Measurements from ENCODE around the gene IL31. TPM values are rescaled to one million over a fixed set of nuclear protein-coding genes. Genes with fewer than 3 reads are reported as not detected.

The IL31 gene
- total and polyA plus RNA-seq, 2 donors (not counting 3 experiments of a cell fraction or from before 2014, with no cell fraction given): not detected

- H3K27me3 ChIP-seq (ENCODE audit: control insufficient read depth in 2 of 2, insufficient read depth in 2 of 2, low read length in 2 of 2): peaks cover 0 to 3% of the 10 kb centered on the region in 2 experiments
- no peak for TF ChIP-seq JUN (IDR thresholded peaks at IDR 0.05; ENCODE audit: borderline replicate concordance, insufficient read depth, insufficient read length, low read depth)
- TF ChIP-seq EZH2 (IDR thresholded peaks at IDR 0.05; ENCODE audit: borderline replicate concordance, low read depth, low read length, severe bottlenecking): no peak
- no peak for TF ChIP-seq POLR2AphosphoS5 (IDR thresholded peaks at IDR 0.05; ENCODE audit: insufficient read depth, low read depth, low read length)
- no peak overlapping the region for H3K4me2 ChIP-seq (ENCODE audit: insufficient read depth, low read length)
- H3K9me1 ChIP-seq (replicated peaks; ENCODE audit: control insufficient read depth, extremely low read depth, insufficient read depth, low read length): no peaks in the 10 kb centered on the region
- H3K27ac ChIP-seq (ENCODE audit: insufficient read depth, low read depth, low read length): no peak overlapping the region
- H3K36me3 ChIP-seq (ENCODE audit: control insufficient read depth in 2 of 2, extremely low read depth in 1 of 2, insufficient read depth in 2 of 2, low read length in 2 of 2): no peaks in the 10 kb centered on the region
- H3K79me2 ChIP-seq (ENCODE audit: control insufficient read depth, insufficient read depth, low read length): no peaks in the 10 kb centered on the region
- no peak overlapping the region for H3K4me3 ChIP-seq (replicated peaks in 1 of 3; ENCODE audit: insufficient read depth in 1 of 3, low read depth in 1 of 3, low read length in 3 of 3)
- CTCF ChIA-PET: interaction anchor here (0.9 to 1.8 kb wide), 2 partner anchors 24 to 36 kb away, joined by 3 to 8 read pairs; no protein-coding TSS in a partner anchor
- dilution Hi-C loops (cut with MboI; ENCODE audit: extremely low pct_ligation_motif_present, low sequenced_read_pairs): no loop called here
- H3K9ac ChIP-seq (replicated peaks; ENCODE audit: extremely low read depth, insufficient read depth, low read length): no peak overlapping the region
- intact Hi-C loops (cut with micrococcal nuclease): no loop called here
- DNase-seq (ENCODE audit: low read depth, low spot score) (no peak), FAIRE-seq (no peak)
- no peaks in the 10 kb centered on the region for H3K4me1 ChIP-seq (ENCODE audit: control insufficient read depth, extremely low read depth, insufficient read depth, low read length)
- H3K9me3 ChIP-seq (replicated peaks; ENCODE audit: control insufficient read depth, insufficient read depth, low read length): no peaks in the 10 kb centered on the region
- H4K20me1 ChIP-seq (replicated peaks; ENCODE audit: control insufficient read depth, extremely low read depth, insufficient read depth, low read length): no peaks in the 10 kb centered on the region
- POLR2A ChIA-PET: no interaction called here
- no TSS peak for BruUV-seq (replicated peaks)
- no peak overlapping the region for H2AFZ ChIP-seq (ENCODE audit: low read depth, low read length)
Observed at GRCh38 chr12:122166422-122167349, 7.3 kb downstream of the IL31 start.

GRCh38 chr12:122162976-122163375 lies 11.0 kb downstream of the IL31 start:
- BruUV-seq (replicated peaks): no TSS peak
- no peaks in the 10 kb centered on the region for H3K79me2 ChIP-seq (ENCODE audit: control insufficient read depth, insufficient read depth, low read length)
- DNase-seq (ENCODE audit: low read depth, low spot score): no peak
- H3K27ac ChIP-seq (ENCODE audit: insufficient read depth, low read depth, low read length): no peak overlapping the region
- POLR2A ChIA-PET: no interaction called here
- no peak for FAIRE-seq
- no peaks in the 10 kb centered on the region for H4K20me1 ChIP-seq (replicated peaks; ENCODE audit: control insufficient read depth, extremely low read depth, insufficient read depth, low read length)
- H3K9ac ChIP-seq (replicated peaks; ENCODE audit: extremely low read depth, insufficient read depth, low read length): no peak overlapping the region
- no peaks in the 10 kb centered on the region for H3K36me3 ChIP-seq (ENCODE audit: control insufficient read depth in 2 of 2, extremely low read depth in 1 of 2, insufficient read depth in 2 of 2, low read length in 2 of 2)
- H3K9me3 ChIP-seq (replicated peaks; ENCODE audit: control insufficient read depth, insufficient read depth, low read length): no peaks in the 10 kb centered on the region
- no peaks in the 10 kb centered on the region for H3K27me3 ChIP-seq (ENCODE audit: control insufficient read depth in 2 of 2, insufficient read depth in 2 of 2, low read length in 2 of 2)
- no peaks in the 10 kb centered on the region for H3K9me1 ChIP-seq (replicated peaks; ENCODE audit: control insufficient read depth, extremely low read depth, insufficient read depth, low read length)
- H3K4me1 ChIP-seq (ENCODE audit: control insufficient read depth, extremely low read depth, insufficient read depth, low read length): no peaks in the 10 kb centered on the region
- H2AFZ ChIP-seq (ENCODE audit: low read depth, low read length): no peak overlapping the region
- no peak for TF ChIP-seq POLR2AphosphoS5 (IDR thresholded peaks at IDR 0.05; ENCODE audit: insufficient read depth, low read depth, low read length)
- dilution Hi-C loops (cut with MboI; ENCODE audit: extremely low pct_ligation_motif_present, low sequenced_read_pairs) (no loop called here), intact Hi-C loops (cut with micrococcal nuclease) (no loop called here)
- H3K4me2 ChIP-seq (ENCODE audit: insufficient read depth, low read length): no peak overlapping the region
- CTCF ChIA-PET: no interaction called here
- no peak overlapping the region for H3K4me3 ChIP-seq (replicated peaks in 1 of 3; ENCODE audit: insufficient read depth in 1 of 3, low read depth in 1 of 3, low read length in 3 of 3)

Measured in endothelial cell of umbilical vein (primary cell).